ENCODE results near the gene DUSP3.

DUSP3 gene

DNA sequence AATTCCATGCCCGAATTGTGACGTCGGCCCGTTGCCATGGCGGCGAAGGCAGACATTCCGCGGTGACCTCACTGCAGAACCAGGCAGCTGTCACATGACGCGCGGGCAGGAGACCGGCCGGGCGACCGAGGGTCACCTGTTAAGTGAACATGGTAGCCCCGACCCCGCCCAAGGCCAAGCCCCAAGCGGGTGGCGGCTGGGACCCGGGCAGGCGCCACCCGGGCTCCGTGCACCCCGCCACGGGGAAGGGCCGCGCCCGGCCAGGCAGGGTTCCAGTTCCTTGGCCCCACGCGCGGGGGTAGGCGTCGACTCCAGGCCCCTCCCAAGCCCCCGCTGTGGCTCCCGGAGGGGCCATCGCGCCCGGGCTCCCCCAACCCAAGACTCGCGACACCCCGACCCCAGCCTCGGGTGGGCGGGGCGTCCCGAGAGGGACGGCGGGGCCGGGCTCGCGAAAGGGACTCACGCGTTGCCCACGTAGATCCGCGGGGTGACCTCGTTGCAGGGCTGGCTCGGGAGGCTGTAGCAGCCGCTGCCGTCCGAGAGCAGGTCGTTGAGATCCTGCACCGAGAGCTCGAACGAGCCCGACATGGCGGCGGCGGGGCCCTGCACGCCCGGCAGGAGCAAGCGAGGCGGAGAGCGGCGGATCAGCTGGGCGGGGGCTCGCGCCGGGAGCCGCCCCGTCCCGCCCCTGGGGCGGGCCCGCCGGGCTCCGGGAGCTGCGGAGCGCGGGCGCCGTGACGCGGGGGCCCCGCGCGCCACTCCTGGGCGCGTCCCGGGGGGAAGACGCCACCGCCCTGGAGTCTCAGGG, at the start of gene DUSP3:
DUSP3 (minus strand) TSS at position 641 of the 808 bp plus-strand sequence; CDS start at position 588, 53 bp downstream.
- peak; percentile 78 for DNase-seq

DNA sequence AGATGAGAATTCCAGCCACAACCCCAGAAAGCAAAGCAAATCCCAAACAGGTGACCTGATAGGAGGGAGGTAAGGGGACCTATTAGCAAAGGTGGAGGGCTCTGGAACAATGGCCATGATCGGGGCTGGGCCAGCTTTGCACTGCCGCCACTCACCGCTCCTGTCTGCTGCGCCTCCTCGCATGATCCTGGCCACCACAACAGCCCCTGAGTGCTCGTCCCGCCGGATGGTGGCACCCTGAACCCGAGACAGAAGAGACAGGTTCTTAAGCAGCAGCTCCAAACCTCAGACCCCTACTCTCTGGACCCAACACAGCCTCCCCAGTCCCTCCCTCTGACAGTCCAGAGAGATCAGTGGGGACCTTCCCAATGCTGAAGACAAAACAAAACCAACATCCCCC, 48.8 kb upstream of the DUSP3 start:
- DNase-seq, result no peak

DNA sequence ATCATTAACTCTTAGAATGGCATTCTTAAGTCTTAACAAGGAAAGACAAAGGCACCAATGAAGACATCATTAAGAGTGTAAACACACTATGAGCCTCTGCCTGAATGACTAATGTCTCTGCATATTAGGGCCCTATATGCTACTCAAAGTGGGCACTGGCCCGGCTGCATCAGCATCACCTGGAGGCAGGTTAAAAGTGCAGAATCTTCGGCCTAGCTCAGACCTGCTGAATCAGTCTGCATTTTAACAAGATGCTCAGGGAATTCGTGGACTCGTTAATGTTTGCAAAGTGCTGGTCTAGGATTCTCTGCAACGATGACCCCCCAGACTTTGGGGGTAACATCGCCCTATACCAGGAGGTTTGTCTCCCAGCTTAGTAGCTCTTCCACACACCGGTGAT, 47.4 kb upstream of the DUSP3 start:
- DNase-seq, result no peak

DNA sequence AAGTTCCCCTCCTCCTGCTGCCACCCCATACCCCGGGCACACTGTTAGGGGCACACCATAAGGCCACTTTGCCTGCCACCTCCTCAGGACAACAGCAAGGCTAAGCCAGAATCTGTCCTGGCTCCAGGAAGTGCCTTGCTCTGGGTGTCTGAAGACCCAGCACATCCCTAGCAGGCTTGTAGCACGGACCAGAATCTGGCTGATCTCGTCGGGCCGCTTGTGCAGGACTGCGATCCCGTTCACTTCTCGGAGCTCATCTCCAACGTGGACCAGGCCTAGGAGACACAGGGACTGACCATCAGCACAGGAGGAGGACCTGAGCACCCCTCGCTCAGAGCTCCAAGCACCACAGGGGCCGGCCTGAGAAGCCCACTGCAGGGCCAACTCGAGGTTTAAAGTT, 46.8 kb upstream of the DUSP3 start:
- no peak for DNase-seq

DNA sequence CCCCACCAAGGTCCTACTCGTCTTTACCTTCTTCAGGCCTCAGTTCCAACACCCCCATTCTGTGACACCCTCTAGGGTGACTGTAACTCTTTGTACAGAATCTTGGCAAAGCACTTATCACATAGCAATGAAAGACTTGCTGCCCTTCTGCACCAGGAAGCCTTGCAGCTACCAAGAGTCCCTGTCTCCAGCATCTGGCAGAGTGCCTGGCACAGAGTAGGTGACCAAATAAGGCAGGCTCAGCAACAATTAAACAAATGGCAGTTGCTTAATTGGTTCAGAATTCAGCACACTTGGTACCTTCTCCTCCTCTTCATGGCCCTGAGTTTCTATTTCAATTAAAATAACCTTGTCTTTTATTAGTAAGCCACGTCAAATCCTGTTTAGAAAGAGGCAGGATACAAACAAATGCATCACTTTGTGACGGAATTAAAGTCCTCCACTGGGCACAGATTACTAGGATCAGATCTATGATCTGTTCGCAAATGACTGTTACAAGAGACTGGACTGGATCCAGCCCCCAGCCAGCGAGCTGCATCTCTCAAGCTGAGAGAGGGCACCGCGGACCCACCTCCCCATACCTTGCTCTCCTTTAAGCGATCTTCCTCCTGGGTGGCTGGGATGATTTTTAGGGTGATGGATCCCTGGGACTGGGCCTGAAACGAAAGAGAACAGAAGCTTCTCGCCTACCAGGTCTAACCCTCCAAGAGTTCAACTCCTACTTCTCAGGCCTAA, 44.7 kb upstream of the DUSP3 start:
- no peak for DNase-seq

DNA sequence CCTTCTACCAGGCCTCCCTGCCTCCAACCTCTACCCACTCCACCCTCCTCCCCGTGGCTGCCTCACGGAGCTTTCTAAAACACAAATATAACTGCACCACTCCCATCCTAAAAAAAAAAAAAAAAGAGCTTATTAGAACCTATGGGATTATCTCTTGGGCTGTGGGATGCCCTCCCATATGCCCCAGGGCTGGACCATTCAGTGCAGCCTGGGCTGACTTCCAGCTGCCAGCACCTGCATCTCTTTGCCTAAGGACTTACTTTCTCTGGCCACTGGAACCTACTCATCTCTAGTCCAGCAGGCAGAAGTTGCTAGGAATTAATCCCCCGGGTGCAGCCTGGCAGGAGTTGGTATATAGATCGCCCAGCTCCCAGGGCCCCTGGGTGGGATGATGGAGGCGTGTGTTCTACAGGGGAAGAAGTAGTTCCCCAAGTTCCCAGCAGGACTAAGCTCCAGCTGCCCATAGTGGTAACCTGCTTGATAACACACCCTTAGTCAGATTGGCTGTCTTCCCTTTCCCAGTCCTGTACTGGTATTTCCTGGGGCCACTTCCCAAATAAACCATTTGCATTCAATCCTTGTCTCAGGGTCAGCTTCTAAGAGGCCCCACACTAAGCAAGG, 43.9 kb upstream of the DUSP3 start:
- DNase-seq, result no peak

DNA sequence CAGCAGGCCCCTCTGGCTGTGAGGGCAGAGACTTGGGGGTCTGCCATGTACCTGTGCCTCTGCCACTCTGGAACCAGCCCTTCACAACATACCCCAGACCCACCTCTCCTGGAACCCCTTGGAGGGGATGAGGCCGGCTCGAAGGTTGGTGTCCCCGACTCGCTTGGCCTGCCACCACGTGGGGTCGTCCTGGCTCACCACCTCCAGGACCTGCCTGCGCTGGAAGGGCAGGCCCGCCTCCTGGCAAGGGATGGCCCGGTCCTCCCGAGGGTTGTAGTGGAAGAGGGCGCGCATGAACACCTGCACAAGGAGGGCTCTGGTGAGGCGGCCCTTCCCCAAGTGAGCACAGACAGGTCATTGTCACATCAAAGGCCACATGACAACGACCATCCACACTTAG, 42.0 kb upstream of the DUSP3 start:
- no peak for DNase-seq

DNA sequence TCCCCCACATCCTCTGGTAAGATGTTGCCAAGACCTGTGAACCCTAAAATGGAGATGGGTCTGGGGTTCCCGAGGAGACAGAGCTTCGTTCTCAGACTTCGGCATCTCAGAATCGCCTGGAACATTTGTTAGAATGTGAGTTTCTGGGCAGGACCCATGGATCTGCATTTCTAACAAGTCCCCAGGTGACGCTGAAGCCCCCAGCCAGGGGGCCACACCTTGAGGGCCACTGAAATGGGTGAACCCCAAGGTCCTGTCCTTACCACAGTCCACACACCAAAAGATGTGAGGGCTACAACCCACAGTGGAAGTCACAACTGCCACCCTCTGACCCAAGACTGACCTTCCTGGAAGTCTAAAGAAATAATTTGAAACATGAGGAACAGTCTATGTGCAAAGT, 40.2 kb upstream of the DUSP3 start:
- no peak for DNase-seq

DNA sequence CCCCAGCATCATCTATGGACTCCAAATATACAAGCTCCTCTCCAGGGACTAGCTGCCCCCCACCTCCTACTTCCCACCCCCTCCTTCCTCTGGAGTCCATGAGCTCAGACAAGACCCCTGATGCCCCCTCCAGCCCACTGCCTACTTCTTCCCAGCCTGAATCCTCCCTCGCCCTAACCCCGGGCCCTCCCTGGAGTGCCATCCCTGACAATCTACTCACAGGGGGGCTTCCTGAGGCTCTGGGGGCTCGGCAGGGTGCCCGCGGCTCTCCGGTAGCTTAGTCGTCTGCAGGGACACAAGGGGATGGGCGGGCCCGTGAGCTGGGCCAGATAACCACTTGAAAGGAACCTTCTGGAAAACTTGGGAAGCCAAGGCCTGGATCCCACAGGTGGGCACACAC, 39.0 kb upstream of the DUSP3 start:
- no peak for DNase-seq

DNA sequence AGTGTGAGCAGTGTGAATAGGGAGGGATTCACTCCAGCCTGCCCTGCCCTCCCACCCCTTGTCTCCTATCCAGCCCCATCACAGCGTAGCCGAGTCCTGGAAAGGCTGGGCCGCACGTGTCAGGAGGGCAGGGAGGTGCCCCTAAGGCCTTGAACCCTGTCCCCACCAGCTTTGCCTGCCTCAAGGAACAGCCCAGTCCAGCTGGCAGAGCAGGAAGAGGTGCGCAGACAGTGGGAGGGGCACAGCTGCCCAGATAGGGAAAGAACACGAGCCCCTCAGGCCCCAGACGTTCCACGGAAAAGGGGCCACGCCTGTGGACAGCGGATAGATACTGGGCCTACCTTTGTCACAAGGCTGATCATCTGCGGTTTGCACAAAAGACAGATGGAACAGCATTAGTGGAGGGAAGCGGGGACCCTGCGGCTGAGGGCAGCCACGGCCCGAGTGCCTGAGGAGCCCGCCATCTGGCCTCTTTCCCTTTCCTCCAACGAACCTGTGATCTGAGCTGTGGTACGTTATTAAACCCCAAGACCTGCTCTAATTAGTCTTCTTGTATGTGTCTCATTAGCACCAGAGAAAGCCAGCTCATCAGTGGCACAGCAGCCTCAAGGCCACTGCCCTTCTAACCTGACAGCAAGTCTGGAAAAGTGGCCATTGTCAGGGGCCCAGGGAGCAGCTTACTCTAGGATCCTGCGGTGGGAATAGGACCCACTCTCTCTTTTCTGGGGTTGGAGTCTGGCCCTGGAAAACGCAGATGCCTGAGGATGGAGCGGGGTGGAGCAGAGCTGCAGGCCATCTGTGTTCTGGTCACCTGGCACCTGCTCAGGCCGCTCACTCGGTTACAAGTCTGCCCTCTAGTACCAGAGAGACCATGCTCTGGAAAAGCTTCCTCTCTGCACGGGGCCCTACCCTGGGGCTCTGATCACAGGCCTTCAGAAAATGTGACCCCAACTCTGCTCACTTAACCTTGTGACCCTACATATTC, 37.9 kb upstream of the DUSP3 start:
- no peak for DNase-seq

DNA sequence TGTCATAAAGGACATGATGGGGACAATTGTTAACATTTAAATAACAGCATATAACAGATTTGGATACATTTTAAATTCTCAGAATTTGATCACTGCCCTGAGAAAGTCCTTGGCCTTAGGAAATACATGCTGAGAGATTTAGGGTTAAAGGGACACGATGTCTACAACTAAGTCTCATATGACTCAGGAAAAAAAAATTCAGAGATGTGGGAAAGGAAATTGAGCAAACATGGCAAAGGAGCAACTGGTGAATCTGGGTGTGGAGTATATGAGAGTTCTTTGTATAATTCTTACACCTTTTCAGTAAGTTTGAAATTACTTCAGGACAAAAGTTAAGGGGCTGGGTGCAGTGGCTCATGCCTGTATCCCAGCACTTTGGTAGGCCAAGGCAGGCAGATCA, 35.9 kb upstream of the DUSP3 start:
- DNase-seq, result no peak

DNA sequence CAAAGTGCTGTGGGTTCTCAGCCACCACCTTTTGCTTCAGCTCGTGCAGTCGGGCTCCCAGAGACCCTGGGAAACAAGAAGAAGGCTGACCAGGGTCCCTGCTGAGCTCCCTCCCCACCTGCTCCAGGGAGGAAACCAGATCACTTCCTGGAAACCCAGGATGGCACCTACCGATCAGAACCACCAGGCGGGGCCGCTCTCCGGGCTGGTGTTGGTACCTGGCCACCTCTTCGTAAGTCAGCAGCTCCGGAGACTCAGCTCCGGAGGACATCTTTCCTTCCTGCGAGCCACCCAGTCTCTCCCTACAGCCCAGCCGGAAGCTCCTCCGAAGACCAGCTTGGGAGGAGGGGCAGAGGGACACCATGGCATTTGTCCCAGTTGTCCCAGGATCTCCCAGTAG, 35.2 kb upstream of the DUSP3 start:
- no peak for DNase-seq

DNA sequence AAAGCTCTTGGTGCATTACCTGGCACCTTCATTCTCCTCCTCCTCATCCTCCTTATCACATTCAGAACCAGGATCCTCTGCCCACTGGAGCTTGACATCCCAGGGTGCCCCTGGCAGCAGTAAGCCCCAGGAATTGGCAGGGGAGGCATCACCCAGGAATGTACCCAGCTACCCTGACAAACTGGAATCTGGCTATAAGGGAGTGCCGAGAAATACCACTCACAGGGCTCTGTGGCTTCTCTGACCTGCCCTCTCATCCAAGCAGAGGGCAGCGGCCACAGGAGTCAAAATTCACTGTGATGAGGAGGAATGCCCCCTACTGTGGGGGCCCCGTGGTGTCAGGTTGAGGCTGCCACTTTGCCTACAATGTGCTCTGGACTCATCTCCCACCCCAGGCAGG, 34.6 kb upstream of the DUSP3 start:
- no peak for DNase-seq

DNA sequence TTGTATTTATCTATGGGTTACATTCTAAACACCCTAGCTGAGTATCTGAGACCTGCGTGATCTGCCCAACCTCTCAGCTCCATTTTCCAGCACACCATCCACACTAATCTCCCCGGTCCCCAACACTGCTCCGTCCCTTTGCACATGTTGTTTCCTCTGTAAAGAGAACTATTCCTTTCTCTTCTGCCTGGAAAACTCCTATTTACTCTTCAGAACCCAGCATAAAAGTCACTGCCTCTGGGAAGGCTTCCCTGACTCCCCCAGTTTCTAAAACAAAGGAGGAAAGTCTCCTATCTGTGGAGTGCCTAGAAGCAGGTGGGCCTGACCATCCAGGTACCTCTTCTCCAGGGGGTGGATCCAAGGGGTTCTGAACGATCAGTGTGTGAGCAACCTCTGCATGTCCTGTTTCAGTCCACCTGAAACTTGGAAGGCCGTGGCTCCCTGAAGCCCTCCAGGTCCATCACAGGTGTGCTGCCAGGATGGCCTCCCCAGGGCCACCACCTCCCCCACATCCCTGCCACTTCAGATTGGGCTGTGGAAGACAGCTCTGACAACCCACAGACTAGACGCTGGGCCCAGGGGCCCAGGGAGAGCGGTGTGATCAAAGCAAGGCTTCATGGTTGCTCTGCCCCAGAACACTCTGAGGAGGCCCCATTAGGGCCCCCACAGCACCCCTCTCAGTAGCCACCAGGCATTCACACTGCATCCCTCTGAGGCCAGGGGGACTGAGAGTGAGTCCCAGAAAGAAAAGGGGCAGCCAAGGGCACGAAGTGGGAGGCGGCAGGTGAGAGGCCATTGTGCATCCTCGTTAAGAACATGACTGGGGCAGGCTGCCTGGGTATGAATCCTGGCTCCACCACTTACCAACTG, 33.9 kb upstream of the DUSP3 start:
- no peak for DNase-seq

DNA sequence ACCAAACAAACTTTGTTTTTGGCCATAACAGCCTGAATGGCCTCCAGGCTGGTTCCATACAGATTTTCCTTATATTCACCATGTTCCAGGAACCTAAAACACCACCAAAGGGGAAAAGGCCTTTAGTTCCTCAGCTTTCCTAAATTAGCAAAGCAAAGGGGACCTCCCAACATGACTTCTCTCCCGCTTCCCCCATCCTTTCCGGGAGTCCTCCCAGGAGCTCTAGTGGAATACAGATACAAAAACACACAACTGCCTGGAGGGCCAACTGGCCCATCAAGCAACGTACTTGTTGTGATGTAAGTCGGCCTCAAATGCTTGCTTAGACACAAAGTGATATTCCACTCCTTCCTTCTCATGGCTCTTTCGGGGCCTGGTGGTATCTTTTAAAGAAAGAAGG, 32.0 kb upstream of the DUSP3 start:
- DNase-seq, result no peak

DNA sequence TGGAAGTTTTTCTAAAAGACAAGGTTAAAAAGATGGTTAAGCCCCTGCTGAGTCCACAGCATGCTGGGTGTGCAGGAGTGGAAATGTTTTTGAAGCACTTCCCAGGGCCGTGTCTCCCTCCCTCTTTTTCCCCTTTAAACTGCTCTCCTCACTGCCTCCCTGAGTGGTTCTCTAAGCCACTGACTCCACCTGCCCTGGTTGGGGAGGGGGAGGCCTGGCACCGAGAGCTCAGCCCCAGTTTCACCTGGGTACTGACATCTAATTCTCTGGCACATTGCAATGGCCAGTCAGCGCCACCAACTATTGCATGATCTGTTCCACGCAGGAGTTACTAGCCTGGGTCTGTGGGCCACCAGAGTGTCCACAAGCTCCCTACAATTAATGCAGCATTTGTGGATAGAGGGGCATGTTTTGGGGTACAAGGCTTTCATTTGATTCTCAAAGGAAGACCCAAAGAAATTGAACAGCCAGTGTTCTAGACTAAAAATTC, 31.5 kb upstream of the DUSP3 start:
- DNase-seq, result no peak

DNA sequence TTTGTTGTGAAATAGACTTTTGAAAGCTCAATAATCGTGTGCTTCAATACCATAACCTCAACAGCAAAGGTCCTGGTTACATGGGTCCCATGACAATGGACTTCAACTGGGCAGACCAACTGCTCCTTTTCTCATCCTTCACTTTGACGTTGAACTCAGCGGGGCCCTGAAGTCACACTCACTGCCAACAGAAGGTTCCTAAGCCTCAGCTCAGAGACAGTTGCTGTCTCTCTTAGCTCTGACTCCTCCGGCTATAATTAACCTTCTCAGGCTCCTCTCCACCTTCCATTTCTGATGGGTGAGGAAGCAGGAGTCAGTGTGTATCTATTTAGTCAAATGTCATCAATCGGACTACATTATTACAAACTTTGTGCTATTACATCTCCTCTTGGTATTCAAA, 30.3 kb upstream of the DUSP3 start:
- no peak for DNase-seq

DNA sequence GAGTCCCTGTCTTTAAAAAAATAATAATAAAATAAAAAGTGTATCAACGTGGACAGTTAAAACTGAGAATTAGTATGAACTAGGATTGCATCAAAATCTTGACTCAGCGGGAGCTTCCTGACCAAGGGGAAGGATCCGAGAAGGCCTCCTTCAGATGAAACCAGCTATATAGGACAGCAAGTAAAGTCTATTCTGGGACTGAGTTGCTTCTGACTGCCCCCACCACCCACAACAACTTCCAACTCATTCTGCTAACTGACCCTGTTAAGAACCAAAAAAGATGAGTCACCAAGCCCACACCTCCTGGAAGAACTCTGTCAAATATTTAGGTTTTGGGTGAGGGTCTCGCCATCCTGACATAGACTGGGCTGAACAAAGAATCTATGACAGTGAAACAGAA, 29.3 kb upstream of the DUSP3 start:
- no peak for DNase-seq

DNA sequence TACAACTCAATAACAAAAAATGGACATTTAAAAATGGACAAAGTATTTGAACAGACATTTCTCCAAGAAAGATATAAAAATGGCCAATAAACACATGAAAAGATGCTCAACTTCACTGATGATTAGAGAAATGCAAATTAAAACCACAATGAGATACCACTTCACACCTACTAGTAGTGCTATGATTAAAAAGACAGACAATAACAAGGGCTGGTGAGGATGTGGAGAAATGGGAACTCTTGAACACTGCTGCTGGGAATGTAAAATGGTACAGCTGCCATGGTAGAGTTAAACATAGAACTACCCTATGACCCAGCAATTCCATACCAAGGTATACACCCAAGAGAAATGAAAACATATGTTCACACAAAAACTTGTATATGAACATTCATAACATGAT, 26.3 kb upstream of the DUSP3 start:
- DNase-seq, result no peak

DNA sequence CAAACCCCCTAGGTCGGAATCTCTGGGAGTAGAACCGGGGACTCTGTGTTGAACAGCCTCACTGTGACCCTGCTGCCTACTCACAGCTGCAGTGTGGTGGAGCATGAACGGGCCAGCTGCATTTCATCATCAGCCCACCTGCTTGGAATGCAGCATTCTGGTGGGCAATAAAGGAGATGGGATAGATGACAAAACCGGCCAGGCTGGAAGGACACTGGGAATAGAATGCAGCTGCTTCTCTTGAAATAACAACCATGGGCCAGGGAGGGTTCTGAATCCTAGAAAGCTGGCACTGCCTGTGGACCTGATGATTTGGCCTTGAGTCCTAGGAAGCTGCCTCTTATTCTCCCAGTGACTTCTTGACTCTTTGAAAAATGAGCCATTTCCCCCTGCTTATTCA, 25.0 kb upstream of the DUSP3 start:
- DNase-seq, result no peak

DNA sequence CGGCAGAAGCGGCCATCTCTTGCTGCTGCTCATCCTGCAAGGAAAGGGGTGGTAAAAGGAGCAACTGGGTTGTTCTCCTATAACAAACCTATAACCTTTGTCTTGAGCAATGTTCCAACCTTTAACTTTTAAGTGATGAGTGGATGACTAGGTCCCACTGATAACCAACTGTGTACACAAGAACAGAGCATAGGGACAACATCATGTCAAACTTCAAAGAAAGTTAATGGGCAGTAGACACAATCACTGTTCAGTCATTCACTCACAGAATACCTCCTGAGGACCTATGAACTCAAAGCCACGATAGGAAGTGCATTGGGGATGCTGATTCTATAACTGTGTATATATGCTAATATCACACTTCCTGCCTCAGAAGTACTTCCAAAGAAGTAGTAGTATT, 23.1 kb upstream of the DUSP3 start:
- no peak for DNase-seq

DNA sequence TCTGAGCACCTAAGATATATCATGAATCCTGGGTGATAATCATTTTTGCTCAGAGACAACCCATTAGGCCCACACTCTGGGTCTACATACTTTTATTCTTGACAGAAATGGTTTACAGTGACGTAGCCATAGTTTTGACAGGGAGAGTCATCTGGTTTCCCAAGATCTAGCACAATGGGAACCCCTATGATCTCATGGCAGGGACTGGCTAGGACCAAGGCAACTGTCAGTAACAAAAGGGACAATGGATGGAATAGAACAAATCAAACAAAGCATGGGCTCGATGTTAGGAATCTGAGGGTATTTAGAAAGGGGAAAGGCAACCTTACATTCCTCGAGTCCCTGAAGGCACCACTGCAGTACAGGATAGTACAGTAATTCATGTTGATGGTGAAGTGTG, 22.0 kb upstream of the DUSP3 start:
- DNase-seq, result no peak

All from NCI-H510A treated with DMSO at 0.1 percent for 48 hours (cell line).